IMR-90 (cell line): ENCODE results near the gene CDX1. TPM values are rescaled to one million over a fixed set of nuclear protein-coding genes. Genes with fewer than 3 reads are reported as not detected.

Experiments used
- ATAC-seq: fragments of 200-7000 bp; cut with Tn5 transposase; 2 replicates; pipeline ENCODE4 v1.9.1; 2020; ENCODE audit warnings: low read depth, mild to moderate bottlenecking, moderate library complexity
- BruUV-seq: library from RNA; stranded (reverse); fragments of 400-500 nt; replicated peaks from 2 replicates; lab custom pipeline; 2021; lab: Mats Ljungman, UMichigan
- CTCF ChIA-PET: fragments of 300-600 bp; formaldehyde crosslinking; extraction: SDS; loops from one replicate; lab custom pipeline; 2021; ENCODE audit warnings: antibody characterized with exemption; lab: Yijun Ruan, JAX
- POLR2A ChIA-PET: fragments of 300-600 bp; sonication (Branson Sonifier 250); formaldehyde crosslinking; loops from one replicate; lab custom pipeline; 2022; ENCODE audit warnings: antibody characterized with exemption; ENCODE audit not compliant: unreplicated experiment; lab: Charles Lee
- DNase-seq: peaks from one replicate; pipeline ENCODE4 v3.0.0; 2013
- H2AFZ ChIP-seq: replicated peaks from 2 replicates; pipeline ENCODE3; 2013; ENCODE audit warnings: low read length, mild to moderate bottlenecking; ENCODE audit not compliant: poor library complexity
- H2AK5ac ChIP-seq: 2 replicates; pipeline ENCODE4 v1.6.1; 2013; ENCODE audit warnings: low read depth, low read length, inconsistent platforms
- H2AK9ac ChIP-seq: replicated peaks from 2 replicates; pipeline ENCODE3; 2013; ENCODE audit warnings: mild to moderate bottlenecking, low read depth, low read length, moderate library complexity; ENCODE audit not compliant: poor library complexity
- H2BK120ac ChIP-seq: 2 replicates; pipeline ENCODE4 v1.6.1; 2013; ENCODE audit warnings: low read depth, low read length, inconsistent platforms
- H2BK15ac ChIP-seq: 3 replicates; pipeline ENCODE4 v1.6.1; 2013; ENCODE audit warnings: low read depth, low read length, inconsistent platforms
- H2BK20ac ChIP-seq: 2 replicates; pipeline ENCODE4 v1.6.1; 2013; ENCODE audit warnings: low read depth, mild to moderate bottlenecking, inconsistent platforms, low read length, moderate library complexity
- H2BK5ac ChIP-seq: 2 replicates; pipeline ENCODE4 v1.6.1; 2013; ENCODE audit warnings: mild to moderate bottlenecking, low read depth, low read length, inconsistent platforms; ENCODE audit not compliant: poor library complexity, severe bottlenecking
- H3K14ac ChIP-seq: replicated peaks from 2 replicates; pipeline ENCODE4 v1.6.1; 2013; ENCODE audit warnings: low read depth, low read length, inconsistent platforms
- H3K18ac ChIP-seq: 2 replicates; pipeline ENCODE4 v1.6.1; 2013; ENCODE audit warnings: low read depth, low read length, control low read depth
- H3K23ac ChIP-seq: 2 replicates; pipeline ENCODE4 v1.6.1; 2013; ENCODE audit warnings: low read depth, low read length, inconsistent platforms
- H3K27ac ChIP-seq: 2 replicates; pipeline ENCODE4 v1.5.1; 2013; ENCODE audit warnings: mild to moderate bottlenecking, control low read depth, low read length; ENCODE audit not compliant: insufficient read depth
- H3K27me3 ChIP-seq: 2 replicates; pipeline ENCODE4 v1.6.1; 2013; ENCODE audit warnings: low read length; ENCODE audit not compliant: control insufficient read depth, insufficient read depth
- H3K36me3 ChIP-seq: 2 replicates; pipeline ENCODE4 v1.6.1; 2013; ENCODE audit warnings: low read length, mixed read lengths; ENCODE audit not compliant: control insufficient read depth, insufficient read depth
- H3K4ac ChIP-seq: 2 replicates; pipeline ENCODE4 v1.6.1; 2013; ENCODE audit warnings: low read depth, low read length, inconsistent platforms
- H3K4me1 ChIP-seq: 2 replicates; pipeline ENCODE4 v1.6.1; 2013; ENCODE audit warnings: low read length, mixed read lengths; ENCODE audit not compliant: control insufficient read depth, insufficient read depth
- H3K4me2 ChIP-seq: 2 replicates; pipeline ENCODE4 v1.6.1; 2013; ENCODE audit warnings: low read depth, mild to moderate bottlenecking, control low read depth, low read length, moderate library complexity
- H3K4me3 ChIP-seq: 2 replicates; pipeline ENCODE4 v1.5.1; 2013; ENCODE audit warnings: low read depth, mild to moderate bottlenecking, control low read depth, low read length, moderate library complexity; ENCODE audit not compliant: insufficient read depth
- H3K56ac ChIP-seq: 2 replicates; pipeline ENCODE4 v1.6.1; 2013; ENCODE audit warnings: low read length, inconsistent platforms; ENCODE audit not compliant: insufficient read depth; ENCODE audit errors: extremely low read depth
- H3K79me1 ChIP-seq, 2 experiments: 2 replicates each; pipeline ENCODE4 v1.6.1; 2013; ENCODE audit warnings: low read length in 2 of 2, inconsistent platforms in 1 of 2, low read depth in 1 of 2
- H3K9ac ChIP-seq: 2 replicates; pipeline ENCODE4 v1.6.1; 2013; ENCODE audit warnings: low read depth, low read length, control low read depth
- H3K9me1 ChIP-seq: 2 replicates; pipeline ENCODE4 v1.6.1; 2013; ENCODE audit warnings: low read length, inconsistent platforms; ENCODE audit not compliant: insufficient read depth
- H3K9me3 ChIP-seq: 2 replicates; pipeline ENCODE4 v1.6.1; 2013; ENCODE audit warnings: low read length; ENCODE audit not compliant: control insufficient read depth, insufficient read depth
- H4K20me1 ChIP-seq: 2 replicates; pipeline ENCODE4 v1.6.1; 2013; ENCODE audit warnings: low read length, inconsistent platforms; ENCODE audit not compliant: insufficient read depth
- H4K5ac ChIP-seq: 2 replicates; pipeline ENCODE4 v1.6.1; 2013; ENCODE audit warnings: mild to moderate bottlenecking, low read depth, low read length, control low read depth
- H4K8ac ChIP-seq, 2 experiments: 2 replicates each; pipeline ENCODE4 v1.6.1; 2013; ENCODE audit warnings: low read depth in 2 of 2, low read length in 2 of 2, control low read depth in 1 of 2, inconsistent platforms in 1 of 2
- H4K91ac ChIP-seq: 2 replicates; pipeline ENCODE4 v1.6.1; 2013; ENCODE audit warnings: low read depth, low read length, inconsistent platforms; ENCODE audit not compliant: insufficient read depth
- BHLHE40 ChIP-seq: fragments of 150-350 bp; IDR thresholded peaks from 2 replicates; pipeline ENCODE4 v1.6.1; 2016; ENCODE audit warnings: mild to moderate bottlenecking, low read depth, low read length
- CEBPB ChIP-seq: IDR thresholded peaks from 2 replicates; pipeline ENCODE4 v1.6.1; 2012; ENCODE audit warnings: low read depth, low read length, improper control_type of control experiment
- FOS ChIP-seq: fragments of 150-350 bp; IDR thresholded peaks from 2 replicates; pipeline ENCODE4 v1.6.1; 2016; ENCODE audit warnings: low read depth, low read length
- MAZ ChIP-seq: IDR thresholded peaks from 2 replicates; pipeline ENCODE4 v1.6.1; 2012; ENCODE audit warnings: low read depth, mild to moderate bottlenecking, low read length, improper control_type of control experiment, moderate library complexity, borderline replicate concordance
- RCOR1 ChIP-seq: IDR thresholded peaks from 2 replicates; pipeline ENCODE4 v1.6.1; 2012; ENCODE audit warnings: mild to moderate bottlenecking, low read length, improper control_type of control experiment; ENCODE audit not compliant: insufficient replicate concordance
- WGBS, 2 experiments: methylation state at CpG; one replicate each; pipeline versions ENCODE4 v1.1.5 to v1.1.7; 2013; ENCODE audit warnings: missing lambda C conversion rate in 2 of 2; ENCODE audit not compliant: insufficient read length in 1 of 2; ENCODE audit errors: extremely low coverage in 2 of 2; 5-methylcytosine and 5-hydroxymethylcytosine counted together
- dilution Hi-C: fragments of 300-500 bp; cut with HindIII; formaldehyde crosslinking; loops from one replicate; pipeline ENCODE4 v1.14.3; 2018; ENCODE audit warnings: low sequenced_read_pairs; ENCODE audit not compliant: unreplicated experiment
- in situ Hi-C: fragments of 300-500 bp; cut with MboI; formaldehyde crosslinking; loops from 3 replicates; pipeline ENCODE4 v1.14.3; 2019; ENCODE audit warnings: low sequenced_read_pairs, inconsistent platforms, mixed read lengths
- intact Hi-C: fragments of 100-400 bp; cut with micrococcal nuclease; formaldehyde crosslinking; loops from 2 replicates; pipeline ENCODE4 v1.10.0; 2022
- polyA plus RNA-seq, 3 experiments: library from polyadenylated mRNA; depleted of rRNA; stranded (reverse); fragments of >200 nt; gene quantifications; 2 replicates each; pipeline ENCODE4 v1.2.3, GENCODE V29; 2012; ENCODE audit warnings: low replicate concordance in 1 of 3
- total RNA-seq: library from RNA; depleted of rRNA; stranded (reverse); fragments of >200 nt; gene quantifications from 2 replicates; pipeline ENCODE4 v1.2.3, GENCODE V29; 2012

The CDX1 gene
- total and polyA plus RNA-seq, 2 of the 4 experiments (the other 2 are of a cell fraction) = 0.18 to 0.24 TPM

- no TSS peak for BruUV-seq
- Histone ChIP-seq H3K27ac (peak overlapping the region; percentile 98), H3K23ac (peak overlapping the region; percentile 100), H4K5ac (peak overlapping the region; percentile 94), H3K56ac (peak overlapping the region; percentile 100), H3K18ac (peak overlapping the region; percentile 93), H3K4ac (peak overlapping the region; percentile 100), H4K91ac (peak overlapping the region; percentile 100), H2BK5ac (peak overlapping the region; percentile 98), H3K4me3 (no peak overlapping the region), H2BK15ac (peak overlapping the region; percentile 99), H3K4me2 (peak overlapping the region; percentile 48), H2BK120ac (peak overlapping the region; percentile 100), H3K9me1 (peaks cover 32% of the 10 kb centered on the region), H3K9ac (peak overlapping the region; percentile 68), H3K27me3 (no peaks in the 10 kb centered on the region), H3K79me1 (peaks cover 37 to 85% of the 10 kb centered on the region in 2 experiments), H3K36me3 (peaks cover 33% of the 10 kb centered on the region), H4K20me1 (peaks cover 3% of the 10 kb centered on the region; the same call in 1 of the 2 replicates), H3K4me1 (peaks cover 75% of the 10 kb centered on the region), H2AFZ (peak overlapping the region; percentile 59), H3K9me3 (no peaks in the 10 kb centered on the region), H3K14ac (peak overlapping the region; percentile 98), H2AK9ac (peak overlapping the region; percentile 92), H2BK20ac (peak overlapping the region; percentile 100), H2AK5ac (peak overlapping the region; percentile 99), H4K8ac (peak overlapping the region; percentile 100)
- ATAC-seq (no peak; the same call in 1 of the 2 replicates), DNase-seq (peak; percentile 92)
- dilution Hi-C loops = no loop called here
- ChIA-PET CTCF (no interaction called here), POLR2A (interaction anchor here (0.6 kb wide), 2 partner anchors 16 to 558 kb away, joined by 3 to 7 read pairs; partner anchors contain the start of gene PDGFRB)
- TF ChIP-seq BHLHE40 = no peak
- peak; percentile 94 for TF ChIP-seq MAZ
- peak; percentile 65; the same call in 1 of the 2 replicates for TF ChIP-seq FOS
- TF ChIP-seq RCOR1 = no peak
- TF ChIP-seq CEBPB = no peak
- WGBS, 2 experiments = no CpG with 5 or more reads among the region's 6 CpGs
- intact Hi-C loops = loop anchor here (2.0 kb wide), 1 partner anchor 15 kb away; the partner anchor contains the start of gene PDGFRB
- in situ Hi-C loops = no loop called here
These were observed 27.2 kb upstream of the CDX1 start for GRCh38 chr5:150139334-150139733.
